ENCODE measurements around the gene EDN3.

The EDN3 gene, protein sequence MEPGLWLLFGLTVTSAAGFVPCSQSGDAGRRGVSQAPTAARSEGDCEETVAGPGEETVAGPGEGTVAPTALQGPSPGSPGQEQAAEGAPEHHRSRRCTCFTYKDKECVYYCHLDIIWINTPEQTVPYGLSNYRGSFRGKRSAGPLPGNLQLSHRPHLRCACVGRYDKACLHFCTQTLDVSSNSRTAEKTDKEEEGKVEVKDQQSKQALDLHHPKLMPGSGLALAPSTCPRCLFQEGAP

DNA sequence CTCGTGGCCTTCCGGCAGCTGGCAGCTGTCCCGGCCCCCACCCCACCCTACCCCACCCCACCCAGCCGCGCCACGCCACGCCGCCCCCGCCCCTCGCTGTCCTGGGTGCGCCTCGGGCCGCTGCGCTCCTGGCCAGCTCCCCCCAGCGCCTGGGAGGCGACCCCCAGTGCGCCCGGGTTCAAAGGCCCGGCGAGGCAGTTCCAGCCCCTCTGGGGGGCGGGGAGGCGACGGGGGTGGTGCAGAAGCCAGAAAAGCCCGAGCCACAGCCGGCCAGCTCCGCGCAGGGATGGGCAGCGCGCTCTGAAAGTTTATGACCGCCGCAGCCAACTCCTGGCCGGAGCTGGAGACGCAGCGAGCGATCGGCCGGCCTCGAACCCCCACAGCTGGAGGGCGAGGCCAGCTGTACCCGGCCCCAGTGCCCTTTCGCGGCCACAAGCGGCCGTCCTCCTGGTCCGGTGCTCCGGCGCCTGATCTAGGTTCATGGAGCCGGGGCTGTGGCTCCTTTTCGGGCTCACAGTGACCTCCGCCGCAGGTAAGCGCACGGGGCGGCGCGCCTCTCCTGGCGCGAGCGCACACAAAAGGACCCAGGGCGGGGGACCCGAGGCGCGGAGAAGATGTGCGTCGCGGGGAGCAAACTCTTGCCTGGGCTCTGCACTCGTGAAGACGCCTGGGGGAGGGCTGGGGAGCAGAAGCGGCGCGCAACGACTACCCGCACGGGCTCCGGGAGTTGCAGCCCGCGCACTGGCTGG is at the start of gene EDN3:
Gene EDN3 (plus strand): TSS at position 279 of the 749 bp plus-strand sequence. CDS start 202 bp downstream, at position 481.
- no peak for DNase-seq

DNA sequence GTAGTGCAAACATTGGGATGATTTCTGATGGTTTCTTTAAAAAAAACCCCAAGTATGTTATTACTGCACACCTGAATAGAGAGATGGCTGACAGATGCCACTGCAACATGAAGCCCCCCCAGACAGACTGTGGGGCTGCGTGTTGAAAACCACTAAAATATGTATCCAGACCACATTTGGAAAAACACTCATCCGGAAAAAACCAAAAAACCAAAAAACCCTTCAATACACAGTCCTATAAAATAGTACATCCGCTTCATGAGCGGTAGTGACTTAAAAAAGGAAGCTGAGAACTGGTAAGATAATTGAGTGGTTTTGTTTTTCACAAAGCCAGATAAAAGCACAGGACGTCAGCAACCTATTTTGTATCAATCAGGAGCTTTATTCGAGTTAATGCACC is 47.1 kb upstream of the EDN3 start:
- no peak for DNase-seq

DNA sequence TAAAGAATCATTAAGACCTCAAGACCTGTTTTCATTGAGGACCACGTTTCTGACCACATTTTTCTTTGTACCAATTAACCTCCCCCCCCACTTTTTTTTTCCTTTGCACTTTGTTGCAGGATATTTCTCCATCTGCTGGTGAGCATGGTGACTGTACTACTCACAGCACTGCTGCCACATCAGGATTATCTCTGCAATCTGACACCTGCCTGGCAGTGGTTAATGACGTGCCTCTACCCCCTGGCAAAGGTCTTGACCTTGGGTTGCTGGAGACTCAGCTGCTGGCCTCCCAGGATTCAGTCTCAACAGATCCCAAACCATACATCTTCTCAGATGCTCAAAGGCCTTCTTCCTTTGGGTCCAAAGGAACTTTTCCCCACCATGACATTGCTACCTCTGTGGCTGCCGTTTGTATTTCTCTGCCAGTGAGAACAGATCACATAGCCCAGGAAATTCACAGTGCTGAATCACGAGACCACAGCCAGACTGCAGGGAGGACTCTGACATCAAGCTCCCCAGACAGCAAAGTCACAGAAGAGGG is 46.6 kb upstream of the EDN3 start:
- DNase-seq = peak; percentile 20

DNA sequence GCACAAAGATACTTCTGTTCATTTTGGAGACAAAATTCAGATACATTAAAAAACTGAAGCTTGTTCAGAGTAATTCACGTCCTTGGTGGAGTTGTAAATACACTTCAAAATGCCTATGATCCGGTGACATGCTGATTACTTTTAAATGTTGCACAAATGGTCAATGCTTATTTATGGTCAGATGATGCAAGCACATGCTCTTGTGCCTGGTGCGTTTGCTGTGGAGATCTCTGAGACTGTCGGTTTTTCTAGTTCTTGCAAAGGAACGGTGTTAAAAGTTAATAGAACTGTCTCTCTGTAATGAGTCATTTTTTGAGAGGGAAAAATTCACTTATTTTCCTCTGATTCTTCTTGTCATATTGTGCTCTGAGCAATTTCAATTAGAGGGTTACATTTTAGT is 45.2 kb upstream of the EDN3 start:
- no peak for DNase-seq

DNA sequence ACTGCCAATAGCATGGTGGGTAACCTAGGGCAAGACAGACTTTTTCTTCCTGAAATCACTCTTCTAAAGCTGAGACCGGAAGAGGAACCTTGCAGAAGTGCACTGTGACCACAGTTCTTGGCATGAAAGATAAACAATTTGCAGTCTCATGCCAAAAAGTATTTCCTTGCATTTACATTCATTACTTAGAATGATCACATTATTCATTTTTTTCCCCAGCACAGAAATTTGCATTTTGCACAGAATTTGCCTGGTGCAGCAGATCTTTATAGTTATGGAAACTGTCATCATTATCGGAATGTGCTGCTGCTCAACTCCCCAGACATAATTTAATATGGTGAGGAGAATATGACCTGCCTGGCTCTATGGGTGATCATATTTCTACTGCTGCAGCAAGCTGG is 42.2 kb upstream of the EDN3 start:
- DNase-seq = no peak

DNA sequence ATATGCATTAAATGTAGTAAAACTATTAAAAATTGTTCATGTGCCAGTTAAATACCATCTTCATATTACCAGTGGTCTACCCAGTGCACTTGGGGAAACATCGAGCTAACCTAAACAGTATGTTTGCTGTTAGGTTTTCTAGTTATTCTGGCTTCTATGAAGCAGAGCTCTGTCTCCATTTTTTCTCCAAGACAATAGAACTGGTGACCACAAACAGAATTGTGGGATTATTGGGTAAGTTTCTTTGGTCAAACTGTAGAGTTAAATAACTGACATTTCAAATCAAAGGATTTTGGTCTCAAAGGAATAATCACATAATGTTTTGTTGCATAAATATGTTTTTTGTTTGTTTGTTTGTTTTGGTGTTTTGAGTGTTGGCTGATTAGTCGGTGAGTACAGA is 40.5 kb upstream of the EDN3 start:
- DNase-seq = no peak

DNA sequence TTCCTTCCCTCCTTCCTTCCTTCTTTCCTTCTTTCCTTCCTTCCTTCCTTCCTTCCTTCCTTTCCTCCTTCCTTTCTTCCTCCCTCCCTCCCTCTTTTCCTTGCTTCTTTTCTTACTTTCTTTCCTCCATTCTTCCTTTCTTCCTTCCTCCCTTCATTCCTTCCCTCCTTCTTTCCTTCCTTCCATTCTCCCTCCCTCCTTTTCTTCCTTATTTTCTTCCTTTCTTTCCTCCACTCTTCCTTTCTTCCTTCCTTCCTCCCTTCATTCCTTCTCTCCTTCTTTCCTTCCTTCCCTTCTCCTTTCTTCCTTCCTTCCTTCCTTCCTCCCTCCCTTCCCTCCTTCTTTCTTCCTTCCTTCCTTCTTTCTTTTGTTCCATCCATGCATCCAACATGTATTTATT is 35.1 kb upstream of the EDN3 start:
- DNase-seq = no peak

DNA sequence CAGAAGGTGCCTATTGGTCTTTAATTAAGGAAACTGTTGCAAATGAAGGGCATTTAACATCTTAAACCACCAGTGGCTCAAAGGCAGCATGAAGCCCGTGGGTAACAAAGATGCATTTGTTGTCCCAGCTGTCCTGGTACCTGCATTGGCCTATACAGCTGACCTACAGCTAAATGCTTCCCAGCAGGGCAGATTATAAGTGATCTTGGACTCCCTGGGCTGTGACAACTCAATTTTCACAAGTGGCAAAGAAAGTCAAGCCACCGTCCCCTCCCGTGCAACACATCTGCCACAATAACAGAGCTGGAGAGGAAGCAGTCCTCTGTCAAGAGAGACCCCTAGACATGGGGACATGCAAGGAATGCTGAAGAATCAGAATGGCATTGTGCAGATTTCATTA is 31.5 kb upstream of the EDN3 start:
- no peak for DNase-seq

DNA sequence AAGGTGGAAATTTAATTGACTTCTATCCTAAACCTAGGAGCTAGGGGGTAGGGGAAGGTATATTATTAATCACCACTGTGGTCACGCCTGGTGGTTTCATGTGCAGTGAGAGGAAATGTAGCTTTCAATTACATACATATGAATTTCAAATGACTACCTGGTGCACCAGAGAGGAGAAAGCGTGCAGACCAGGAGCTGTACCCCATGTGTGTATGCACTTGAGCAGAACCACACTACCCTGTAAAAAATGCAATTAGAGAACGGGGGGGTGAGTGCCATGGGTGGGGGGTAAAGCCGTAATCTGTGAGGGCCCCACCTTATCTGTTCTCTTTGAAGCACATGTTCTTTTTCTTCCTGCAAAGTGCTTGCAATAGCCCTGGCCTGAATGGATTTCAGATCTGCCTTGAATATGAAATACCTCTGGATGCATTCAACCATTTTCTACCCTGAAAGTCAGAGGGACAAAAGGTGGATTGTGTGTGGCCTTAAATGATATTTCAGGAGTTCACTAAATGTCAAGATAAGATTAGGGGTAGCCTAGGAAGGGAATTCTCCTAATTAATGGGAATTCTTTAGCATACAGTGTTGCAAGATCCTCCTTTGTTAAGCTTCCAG is 30.9 kb upstream of the EDN3 start:
- DNase-seq = no peak

DNA sequence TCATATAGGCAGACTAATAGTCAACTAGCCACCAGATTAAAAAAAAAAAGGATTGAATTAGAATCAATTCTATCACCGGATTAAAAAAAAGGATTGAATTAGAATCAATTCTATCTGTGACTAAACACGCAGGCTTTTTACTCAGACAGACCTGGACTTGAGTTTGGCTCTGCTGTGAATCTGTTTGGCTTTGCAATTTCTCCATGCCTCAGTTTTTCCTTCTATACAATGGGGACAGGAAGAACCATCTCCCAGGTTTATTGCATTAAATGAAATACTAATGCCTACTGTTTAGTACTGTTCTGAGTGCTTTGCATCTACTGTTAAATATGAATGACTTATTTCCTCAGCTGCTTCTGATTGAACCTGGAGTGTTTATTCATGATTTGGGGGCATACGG is 30.0 kb upstream of the EDN3 start:
- DNase-seq = no peak

DNA sequence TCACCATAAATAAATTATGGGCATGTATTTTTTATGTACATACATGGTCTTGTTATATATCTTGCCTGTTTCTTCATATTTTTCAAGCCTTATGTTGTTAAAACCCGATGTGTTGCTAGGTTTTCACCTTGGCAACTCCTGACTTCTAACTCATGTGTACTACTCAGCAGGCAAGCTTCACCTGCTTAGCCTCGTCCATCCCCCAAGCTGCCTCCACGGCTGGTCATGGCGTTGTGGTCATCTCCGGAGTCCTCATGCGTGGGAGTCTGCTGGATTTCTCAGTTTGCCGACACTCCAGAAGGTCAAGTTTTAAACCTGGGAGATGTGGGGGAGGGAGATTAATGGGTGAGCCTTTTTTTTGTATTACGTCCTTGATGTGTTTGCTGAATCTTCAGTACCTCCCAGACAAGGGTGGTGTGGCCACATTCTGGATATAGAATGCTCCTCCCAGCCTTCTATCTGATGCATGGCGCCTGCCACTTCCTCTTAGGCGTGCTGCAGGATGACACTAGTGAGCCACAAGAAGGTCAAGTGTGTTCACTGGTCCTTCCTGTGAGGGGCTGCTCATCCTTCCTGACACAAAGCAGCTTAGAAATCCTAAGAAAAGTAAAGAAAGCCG is 26.6 kb upstream of the EDN3 start:
- no peak for DNase-seq

DNA sequence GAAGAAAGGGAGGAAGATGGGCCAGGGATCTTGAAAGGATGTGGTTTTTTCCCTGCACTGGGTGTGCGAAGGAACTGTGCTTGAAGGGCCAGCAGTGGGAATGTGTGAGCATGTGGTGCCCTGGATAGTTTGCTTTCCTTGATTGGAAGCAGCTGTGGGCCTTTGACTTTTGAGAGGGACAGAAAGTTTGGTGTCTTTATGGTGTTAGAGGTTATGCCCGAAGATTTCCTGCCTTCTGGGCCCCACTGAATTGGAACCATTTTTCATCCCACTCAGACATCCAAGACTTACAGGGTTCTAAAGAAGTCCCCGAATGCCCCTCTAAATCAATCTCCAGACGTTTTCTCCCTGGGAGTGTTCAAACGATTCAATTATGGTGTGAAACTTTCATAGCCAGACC is 23.5 kb upstream of the EDN3 start:
- no peak for DNase-seq

DNA sequence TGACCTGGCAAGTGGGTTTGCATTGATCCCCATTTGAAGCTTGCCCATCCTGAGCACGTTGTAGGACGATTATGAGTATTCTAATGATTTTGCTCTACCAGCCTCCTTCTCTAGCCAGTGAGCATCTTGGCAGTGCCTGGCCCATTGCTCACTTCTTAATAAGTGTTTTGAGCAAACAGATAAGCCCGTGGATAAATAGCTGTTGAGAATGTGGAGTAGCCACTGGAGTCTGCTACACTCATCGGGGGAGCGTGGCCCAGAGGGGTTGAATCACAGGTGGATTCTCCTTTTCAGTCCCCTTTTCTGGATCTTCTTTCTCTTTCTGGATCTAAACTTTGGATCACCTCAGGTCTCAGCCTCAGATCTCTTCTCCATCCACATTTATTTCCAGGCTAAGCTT is 15.9 kb upstream of the EDN3 start:
- no peak for DNase-seq

DNA sequence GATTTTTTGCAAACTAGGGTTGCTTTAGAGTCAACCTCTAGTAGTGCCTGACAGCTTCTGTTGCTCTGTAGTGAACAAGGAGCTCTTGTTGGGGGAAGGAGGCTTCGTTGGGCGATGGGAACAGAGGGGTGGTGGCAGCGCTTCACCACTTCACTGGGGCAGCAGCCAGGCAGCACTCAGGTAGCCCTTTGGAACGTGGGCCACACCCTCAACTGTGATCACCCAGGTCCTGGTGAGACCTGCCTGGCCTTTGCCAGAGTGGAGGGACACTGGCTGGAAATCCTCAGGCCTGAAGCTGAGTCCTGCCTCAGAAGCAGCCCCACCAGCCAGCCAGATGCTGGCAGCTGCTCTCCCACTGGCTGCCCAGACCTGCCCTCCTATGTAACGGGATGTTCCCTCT is 10.4 kb upstream of the EDN3 start:
- no peak for DNase-seq

DNA sequence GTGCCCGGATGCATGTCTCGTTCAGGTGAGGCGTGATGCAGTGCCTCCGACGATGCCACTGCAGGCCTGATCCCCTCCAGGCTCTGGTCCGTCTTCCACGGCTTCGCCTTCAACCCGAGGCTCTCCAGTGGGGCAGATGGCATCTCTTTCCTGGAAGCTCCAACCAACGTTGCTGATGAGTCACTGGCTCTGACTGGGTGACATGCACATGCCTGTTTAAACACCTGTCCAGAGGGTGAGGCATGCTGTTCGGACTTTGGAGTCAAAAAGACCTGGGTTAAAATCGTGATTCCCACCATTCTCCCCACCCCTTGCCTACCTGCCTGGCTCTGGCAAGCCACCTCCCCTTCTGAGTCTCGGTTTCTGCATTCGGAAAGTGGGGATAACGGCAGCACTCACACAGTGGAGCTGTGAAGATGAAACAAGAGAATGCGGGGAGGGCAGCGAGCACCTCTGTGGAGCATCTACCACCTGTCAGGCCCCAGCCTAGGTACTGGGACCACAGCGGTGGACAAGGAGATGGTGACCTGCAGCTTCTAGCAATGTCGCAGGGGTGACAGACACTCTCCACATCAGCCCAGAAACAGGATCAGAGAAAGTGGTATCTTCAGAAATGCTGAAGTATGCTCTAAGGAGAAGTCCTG is 8.5 kb upstream of the EDN3 start:
- DNase-seq = no peak

DNA sequence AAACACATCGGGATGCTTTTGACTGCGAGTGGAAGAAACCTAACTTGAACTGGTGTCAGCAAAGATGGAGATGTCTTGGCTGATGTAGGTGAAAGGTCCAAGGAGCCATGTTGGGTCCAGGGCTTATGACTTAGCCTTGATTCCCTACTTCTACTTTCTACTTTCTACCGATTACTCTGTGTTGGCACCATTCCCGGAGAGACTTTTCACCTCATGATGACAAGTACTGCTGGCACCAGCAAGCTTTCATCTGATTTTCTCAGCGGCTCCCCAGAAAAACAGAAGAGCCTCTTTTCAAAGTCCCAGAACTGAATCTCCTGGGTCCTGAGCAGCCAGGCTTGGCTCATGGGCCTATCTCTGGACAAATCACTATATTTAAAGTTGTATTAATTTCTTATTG is 4.9 kb upstream of the EDN3 start:
- DNase-seq = no peak

DNA sequence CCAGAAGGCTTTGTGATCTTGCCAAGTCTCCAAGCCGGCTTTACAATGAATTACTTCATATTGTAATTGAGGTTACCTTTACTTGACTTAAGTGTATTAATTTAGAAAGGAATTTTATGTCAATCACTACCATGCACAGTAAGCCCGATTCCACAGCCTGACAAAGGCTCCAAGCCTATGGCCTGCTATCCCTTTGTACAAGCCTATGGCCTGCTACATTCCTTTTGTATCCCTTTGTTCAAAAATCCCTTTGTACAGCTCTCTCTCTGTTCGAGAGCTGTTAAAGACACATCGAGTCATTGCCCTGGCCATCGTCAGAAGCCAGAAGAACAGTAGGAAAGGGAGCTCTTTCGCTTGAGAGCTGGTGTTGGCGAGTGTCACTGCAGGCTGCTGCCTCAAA is 2.7 kb upstream of the EDN3 start:
- DNase-seq = no peak

DNA sequence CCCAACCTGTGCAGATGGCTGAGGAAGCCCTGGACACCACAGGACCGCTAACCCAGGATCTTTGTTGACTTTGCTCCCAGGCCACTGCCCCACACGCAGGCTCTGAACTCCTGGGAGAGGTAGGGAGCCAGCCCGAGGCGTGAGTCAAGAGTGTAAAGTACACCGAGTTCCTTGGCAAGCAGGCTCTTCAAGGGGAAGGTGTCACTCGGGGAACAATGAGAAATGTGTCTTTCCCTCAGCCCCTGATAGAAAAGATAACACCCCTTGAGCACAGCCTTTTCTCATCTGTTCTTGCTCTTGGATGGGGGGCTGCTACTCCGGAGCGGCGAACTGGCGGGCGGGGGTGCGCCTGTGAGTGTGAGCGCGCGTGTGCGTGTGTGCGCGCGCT is 472 bp upstream of the EDN3 start:
- no peak for DNase-seq

DNA sequence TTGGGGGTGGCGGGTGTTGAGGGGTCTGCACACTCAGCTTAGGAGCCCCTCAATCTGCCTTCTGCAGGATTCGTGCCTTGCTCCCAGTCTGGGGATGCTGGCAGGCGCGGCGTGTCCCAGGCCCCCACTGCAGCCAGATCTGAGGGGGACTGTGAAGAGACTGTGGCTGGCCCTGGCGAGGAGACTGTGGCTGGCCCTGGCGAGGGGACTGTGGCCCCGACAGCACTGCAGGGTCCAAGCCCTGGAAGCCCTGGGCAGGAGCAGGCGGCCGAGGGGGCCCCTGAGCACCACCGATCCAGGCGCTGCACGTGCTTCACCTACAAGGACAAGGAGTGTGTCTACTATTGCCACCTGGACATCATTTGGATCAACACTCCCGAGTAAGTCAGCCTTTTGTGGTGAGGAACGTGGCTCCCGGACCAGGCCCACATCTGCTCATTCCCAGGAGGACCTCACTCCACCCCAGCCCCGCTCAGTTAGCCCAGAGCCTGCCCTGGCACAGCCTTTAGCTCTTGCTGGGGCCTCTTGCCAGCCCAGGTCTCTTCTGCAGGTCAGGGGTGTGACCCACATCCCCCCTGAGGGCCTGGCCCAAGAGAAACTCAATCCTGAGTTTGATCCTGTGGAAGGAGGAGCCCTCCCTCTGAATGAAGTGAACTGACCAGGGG is 1.1 kb downstream of the EDN3 start:
- no peak for DNase-seq

DNA sequence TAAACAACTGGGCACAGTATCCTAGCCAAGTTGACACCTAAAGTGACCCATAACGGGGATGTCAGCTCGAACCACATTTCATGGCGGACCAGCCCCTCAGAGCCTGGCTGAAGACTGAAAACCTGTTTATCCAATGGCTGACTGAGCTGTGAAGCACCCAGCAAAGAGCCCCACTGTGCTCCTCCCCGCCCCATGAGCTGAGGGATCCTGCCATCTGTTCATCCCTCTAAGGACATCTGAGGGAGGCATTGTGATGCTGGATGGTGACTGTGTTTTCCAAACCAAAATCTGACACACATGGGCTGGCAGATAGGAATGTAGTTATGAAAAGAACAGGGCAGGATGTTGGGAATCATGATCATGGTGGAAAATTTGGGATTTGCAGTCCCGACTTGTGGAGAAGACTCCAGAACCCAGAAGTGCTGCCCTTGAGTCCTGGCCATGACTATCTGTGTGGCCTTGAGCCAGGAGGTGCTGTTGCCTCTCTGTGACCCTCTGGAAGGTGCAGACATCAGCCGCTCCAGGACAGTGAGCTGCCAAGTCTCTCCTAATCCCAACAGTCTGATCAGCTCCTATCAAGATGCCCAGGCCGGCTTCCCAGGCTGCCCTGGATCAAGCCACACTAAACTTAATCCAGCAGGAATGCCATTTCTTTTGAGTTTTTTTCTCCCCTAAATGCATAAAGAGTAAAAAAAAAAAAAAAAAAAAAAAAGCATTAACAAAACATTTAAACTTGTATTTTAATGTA is 5.7 kb downstream of the EDN3 start:
- no peak for DNase-seq

DNA sequence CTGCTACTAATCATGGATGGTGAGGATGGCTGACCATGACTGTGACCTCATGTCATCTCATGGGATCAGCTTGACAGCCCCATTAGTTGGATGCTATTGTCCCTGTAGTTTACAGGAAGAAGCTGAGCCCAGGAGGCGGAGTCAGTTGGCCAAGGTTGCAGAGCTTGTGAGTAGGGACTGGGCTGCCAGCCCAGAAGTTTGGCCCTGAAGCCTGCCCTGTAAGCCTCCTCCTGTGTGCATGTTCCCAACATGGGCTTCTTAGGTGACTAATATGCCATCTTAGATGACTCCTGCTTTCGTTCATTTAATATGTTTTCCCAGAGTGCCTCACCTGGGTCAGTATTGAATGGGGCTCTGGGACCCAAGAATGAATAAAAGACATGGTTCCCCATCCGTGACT is 6.9 kb downstream of the EDN3 start:
- no peak for DNase-seq

Measured in activated gamma-delta T cell treated with Interleukin-2 at 50 U/mL for 16 hours (primary cell).